Stimulated activated CD8-positive, alpha-beta memory T cell treated with anti-CD3 and anti-CD28 coated beads, Interleukin-4, amount 100 ng/mL, for 4 hours (primary cell): ENCODE data around the gene TNFAIP8.

Experiments
- DNase-seq, 2 donors: peaks; one replicate each; pipeline ENCODE4 v3.0.0-alpha.2; 2020; ENCODE audit warnings: low read depth in 2 of 2, low spot score in 1 of 2

The TNFAIP8 gene

GRCh38 chr5:119365847-119366539 lies 10.2 kb downstream of the TNFAIP8 start:
- no peak for DNase-seq

- no peak for DNase-seq
Measured at GRCh38 chr5:119366540-119366881, 10.7 kb downstream of the TNFAIP8 start.

- DNase-seq: no peak
Measured at GRCh38 chr5:119367502-119368237, 11.9 kb downstream of the TNFAIP8 start.

GRCh38 chr5:119368238-119368630 lies 12.4 kb downstream of the TNFAIP8 start:
- peak; percentile 22 to 38 for DNase-seq

- no peak for DNase-seq
Measured at GRCh38 chr5:119370486-119370885, 14.7 kb downstream of the TNFAIP8 start.

GRCh38 chr5:119371146-119371545 lies 15.3 kb downstream of the TNFAIP8 start:
- DNase-seq: no peak

- DNase-seq: no peak
Measured at GRCh38 chr5:119373449-119373858, 17.6 kb downstream of the TNFAIP8 start.

- no peak for DNase-seq
Measured at GRCh38 chr5:119374901-119375300, 19.1 kb downstream of the TNFAIP8 start.

- no peak for DNase-seq
Measured at GRCh38 chr5:119377066-119377465, 21.2 kb downstream of the TNFAIP8 start.

- DNase-seq: no peak
Measured at GRCh38 chr5:119378075-119378700, 22.4 kb downstream of the TNFAIP8 start.

- DNase-seq: no peak
Measured at GRCh38 chr5:119379096-119379495, 23.3 kb downstream of the TNFAIP8 start.

GRCh38 chr5:119379942-119380547 lies 24.2 kb downstream of the TNFAIP8 start:
- DNase-seq: no peak

- DNase-seq: no peak
Measured at GRCh38 chr5:119382169-119382568, 26.4 kb downstream of the TNFAIP8 start.

GRCh38 chr5:119383008-119383407 lies 27.2 kb downstream of the TNFAIP8 start:
- no peak for DNase-seq

GRCh38 chr5:119385136-119385535 lies 29.3 kb downstream of the TNFAIP8 start:
- no peak for DNase-seq

GRCh38 chr5:119385536-119386128 lies 29.8 kb downstream of the TNFAIP8 start:
- DNase-seq: no peak

GRCh38 chr5:119386596-119387344 lies 31.0 kb downstream of the TNFAIP8 start:
- no peak for DNase-seq

- no peak for DNase-seq
Measured at GRCh38 chr5:119387945-119388618, 32.3 kb downstream of the TNFAIP8 start.

- DNase-seq: no peak
Measured at GRCh38 chr5:119388619-119389190, 32.9 kb downstream of the TNFAIP8 start.
